ENCODE measurements around the gene ULK2. TPM values are rescaled to one million over a fixed set of nuclear protein-coding genes. Genes with fewer than 3 reads are reported as not detected.

Gene ULK2
- total and polyA plus RNA-seq, 8 donors = 14.4 to 36.7 (median 28.3) TPM

GRCh38 chr17:19905502-19905901 lies 37.8 kb upstream of the ULK2 start:
- TF ChIP-seq, protein P1, sequence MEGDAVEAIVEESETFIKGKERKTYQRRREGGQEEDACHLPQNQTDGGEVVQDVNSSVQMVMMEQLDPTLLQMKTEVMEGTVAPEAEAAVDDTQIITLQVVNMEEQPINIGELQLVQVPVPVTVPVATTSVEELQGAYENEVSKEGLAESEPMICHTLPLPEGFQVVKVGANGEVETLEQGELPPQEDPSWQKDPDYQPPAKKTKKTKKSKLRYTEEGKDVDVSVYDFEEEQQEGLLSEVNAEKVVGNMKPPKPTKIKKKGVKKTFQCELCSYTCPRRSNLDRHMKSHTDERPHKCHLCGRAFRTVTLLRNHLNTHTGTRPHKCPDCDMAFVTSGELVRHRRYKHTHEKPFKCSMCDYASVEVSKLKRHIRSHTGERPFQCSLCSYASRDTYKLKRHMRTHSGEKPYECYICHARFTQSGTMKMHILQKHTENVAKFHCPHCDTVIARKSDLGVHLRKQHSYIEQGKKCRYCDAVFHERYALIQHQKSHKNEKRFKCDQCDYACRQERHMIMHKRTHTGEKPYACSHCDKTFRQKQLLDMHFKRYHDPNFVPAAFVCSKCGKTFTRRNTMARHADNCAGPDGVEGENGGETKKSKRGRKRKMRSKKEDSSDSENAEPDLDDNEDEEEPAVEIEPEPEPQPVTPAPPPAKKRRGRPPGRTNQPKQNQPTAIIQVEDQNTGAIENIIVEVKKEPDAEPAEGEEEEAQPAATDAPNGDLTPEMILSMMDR (IDR thresholded peaks at IDR 0.05) = no peak
- Histone ChIP-seq H3K4me3 (no peak overlapping the region), H3K27ac (peak overlapping the region; percentile 16 to 58), H3K36me3 (peaks cover 0 to 97% of the 10 kb centered on the region in 2 donors), H3K27me3 (no peaks in the 10 kb centered on the region), H3K9me3 (no peaks in the 10 kb centered on the region), H3K4me1 (peaks cover 14 to 15% of the 10 kb centered on the region in 2 donors)
- intact Hi-C loops (cut with DNase I) = no loop called here
- DNase-seq = no peak
- peak; percentile 29 for ATAC-seq

- no peak overlapping the region for H3K4me3 ChIP-seq
- peak overlapping the region; percentile 16 to 58 for H3K27ac ChIP-seq
- peaks cover 0 to 99% of the 10 kb centered on the region in 2 donors for H3K36me3 ChIP-seq
- TF ChIP-seq, protein P1 (IDR thresholded peaks at IDR 0.05) = no peak
- no peaks in the 10 kb centered on the region for H3K9me3 ChIP-seq
- DNase-seq = peak in 2 of 4 donors; percentile 76 to 84
- peaks cover 14 to 15% of the 10 kb centered on the region in 2 donors for H3K4me1 ChIP-seq
- peak; percentile 30 for ATAC-seq
- no peaks in the 10 kb centered on the region for H3K27me3 ChIP-seq
- intact Hi-C loops (cut with DNase I) = no loop called here
These were observed 37.2 kb upstream of the ULK2 start for GRCh38 chr17:19904924-19905323.

GRCh38 chr17:19904412-19904811 lies 36.7 kb upstream of the ULK2 start:
- Histone ChIP-seq H3K4me3 (no peak overlapping the region), H3K27ac (peak overlapping the region; percentile 34 to 58), H3K27me3 (no peaks in the 10 kb centered on the region), H3K36me3 (peaks cover 0 to 99% of the 10 kb centered on the region in 2 donors), H3K9me3 (no peaks in the 10 kb centered on the region), H3K4me1 (peaks cover 14 to 15% of the 10 kb centered on the region in 2 donors)
- DNase-seq (no peak), ATAC-seq (no peak)
- TF ChIP-seq, protein P1 (IDR thresholded peaks at IDR 0.05) = no peak
- intact Hi-C loops (cut with DNase I) = no loop called here

DNA sequence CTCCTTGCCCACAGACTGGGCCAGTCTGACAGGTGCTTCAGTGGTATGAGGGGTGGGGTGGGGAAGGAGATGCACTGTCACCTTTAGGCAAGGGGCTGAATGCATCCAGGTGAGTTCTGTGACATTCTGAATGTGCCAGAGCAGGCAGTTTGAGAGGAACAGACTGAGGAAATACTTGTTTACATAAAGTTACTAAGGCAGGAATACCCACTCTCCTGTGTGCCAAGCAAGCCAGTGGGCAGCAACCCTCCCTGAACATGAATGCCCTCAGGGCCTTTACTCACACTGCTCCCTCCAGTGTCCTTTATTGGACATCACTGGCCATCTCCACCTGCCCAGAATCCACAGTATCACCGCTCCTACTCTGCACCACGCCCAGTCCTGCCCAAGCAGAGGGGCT lies 33.1 kb upstream of the ULK2 start:
- Histone ChIP-seq H3K27me3 (no peaks in the 10 kb centered on the region), H3K27ac (peak overlapping the region in 1 of 2 donors; percentile 11), H3K4me1 (peaks cover 15 to 25% of the 10 kb centered on the region in 2 donors), H3K36me3 (peaks cover 0 to 66% of the 10 kb centered on the region in 2 donors), H3K9me3 (no peaks in the 10 kb centered on the region), H3K4me3 (no peak overlapping the region)
- TF ChIP-seq, protein P1 (IDR thresholded peaks at IDR 0.05) = no peak
- intact Hi-C loops (cut with DNase I) = no loop called here
- DNase-seq (no peak), ATAC-seq (peak; percentile 11)

DNA sequence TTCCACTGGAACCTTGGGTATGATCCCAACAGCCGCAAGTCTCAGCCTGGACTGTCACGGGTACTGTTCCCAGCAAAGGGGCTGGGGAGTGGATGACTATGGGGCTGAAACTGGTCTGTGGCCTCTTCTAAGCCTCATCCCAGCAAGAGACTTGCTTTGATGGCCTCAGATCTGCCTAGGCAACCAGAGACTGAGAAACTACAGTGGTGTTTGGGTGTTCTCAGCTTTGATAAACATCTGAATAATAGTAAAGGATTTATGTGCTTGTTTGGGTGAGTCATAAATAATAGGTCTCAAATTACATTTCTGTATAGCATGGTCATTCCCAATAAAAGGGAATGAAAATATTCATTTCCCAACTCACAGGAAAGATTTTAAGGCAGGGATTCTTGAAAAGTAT lies 30.2 kb upstream of the ULK2 start:
- intact Hi-C loops (cut with DNase I) = no loop called here
- peaks cover 0 to 37% of the 10 kb centered on the region in 2 donors for H3K36me3 ChIP-seq
- no peaks in the 10 kb centered on the region for H3K27me3 ChIP-seq
- no peak overlapping the region for H3K4me3 ChIP-seq
- no peak for DNase-seq
- TF ChIP-seq, protein P1 (IDR thresholded peaks at IDR 0.05) = no peak
- peaks cover 2 to 12% of the 10 kb centered on the region in 2 donors for H3K4me1 ChIP-seq
- peak; percentile 5 for ATAC-seq
- H3K27ac ChIP-seq = peak overlapping the region in 1 of 2 donors; percentile 7
- H3K9me3 ChIP-seq = no peaks in the 10 kb centered on the region
